ENCODE results near the gene ISX.

- TF ChIP-seq CTCF (IDR thresholded peaks at IDR 0.05 in 8 of 11, conservative IDR thresholded peaks at IDR 0.05 in 3 of 11) = peak in 6 of 11 experiments; percentile 17 to 48 (median 35)
- TF ChIP-seq POLR2A (IDR thresholded peaks at IDR 0.05) = no peak
- TF ChIP-seq POLR2AphosphoS5 (IDR thresholded peaks at IDR 0.05) = no peak
Observed at GRCh38 chr22:35024364-35024692, 41.6 kb upstream of the ISX start.
